ENCODE results near the gene IL17RA. TPM values are rescaled to one million over a fixed set of nuclear protein-coding genes. Genes with fewer than 3 reads are reported as not detected.

The IL17RA gene
- total RNA-seq, 1 donor from 2014 or later: 11.6 TPM

DNA sequence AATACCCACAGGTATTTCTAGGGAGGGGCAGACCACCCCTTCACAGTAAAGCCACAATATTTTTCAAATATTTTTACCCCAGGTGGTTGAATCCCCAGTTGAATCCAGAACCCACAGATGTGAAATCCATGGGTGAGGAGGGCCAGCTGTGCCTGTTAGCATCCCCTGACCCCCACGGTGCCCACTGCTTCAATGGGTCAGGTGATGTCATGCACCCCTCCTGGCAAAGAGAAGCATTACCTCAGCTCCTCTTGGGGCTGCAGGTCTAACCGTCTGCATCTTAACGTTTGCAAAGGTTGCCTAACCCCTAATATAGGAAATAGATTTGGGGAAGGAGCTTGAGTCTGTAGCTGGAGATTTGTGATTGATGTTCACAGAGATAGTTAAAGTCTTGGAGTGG, 24.7 kb upstream of the IL17RA start:
- TF ChIP-seq, protein P1, sequence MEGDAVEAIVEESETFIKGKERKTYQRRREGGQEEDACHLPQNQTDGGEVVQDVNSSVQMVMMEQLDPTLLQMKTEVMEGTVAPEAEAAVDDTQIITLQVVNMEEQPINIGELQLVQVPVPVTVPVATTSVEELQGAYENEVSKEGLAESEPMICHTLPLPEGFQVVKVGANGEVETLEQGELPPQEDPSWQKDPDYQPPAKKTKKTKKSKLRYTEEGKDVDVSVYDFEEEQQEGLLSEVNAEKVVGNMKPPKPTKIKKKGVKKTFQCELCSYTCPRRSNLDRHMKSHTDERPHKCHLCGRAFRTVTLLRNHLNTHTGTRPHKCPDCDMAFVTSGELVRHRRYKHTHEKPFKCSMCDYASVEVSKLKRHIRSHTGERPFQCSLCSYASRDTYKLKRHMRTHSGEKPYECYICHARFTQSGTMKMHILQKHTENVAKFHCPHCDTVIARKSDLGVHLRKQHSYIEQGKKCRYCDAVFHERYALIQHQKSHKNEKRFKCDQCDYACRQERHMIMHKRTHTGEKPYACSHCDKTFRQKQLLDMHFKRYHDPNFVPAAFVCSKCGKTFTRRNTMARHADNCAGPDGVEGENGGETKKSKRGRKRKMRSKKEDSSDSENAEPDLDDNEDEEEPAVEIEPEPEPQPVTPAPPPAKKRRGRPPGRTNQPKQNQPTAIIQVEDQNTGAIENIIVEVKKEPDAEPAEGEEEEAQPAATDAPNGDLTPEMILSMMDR (IDR thresholded peaks at IDR 0.05): no peak
- no peak for DNase-seq (ENCODE audit: low spot score)
- H3K4me1 Mint-ChIP-seq (ENCODE audit: low read depth): peaks cover 10% of the 10 kb centered on the region
- no peaks in the 10 kb centered on the region for H3K36me3 Mint-ChIP-seq (ENCODE audit: low read depth)
- no peak overlapping the region for H3K4me3 Mint-ChIP-seq (ENCODE audit: unreplicated experiment)
- H3K27ac Mint-ChIP-seq (ENCODE audit: unreplicated experiment): no peak overlapping the region
- peaks cover 40% of the 10 kb centered on the region for H3K27me3 Mint-ChIP-seq (ENCODE audit: low read depth)
- no peaks in the 10 kb centered on the region for H3K9me3 Mint-ChIP-seq (ENCODE audit: low read depth)

DNA sequence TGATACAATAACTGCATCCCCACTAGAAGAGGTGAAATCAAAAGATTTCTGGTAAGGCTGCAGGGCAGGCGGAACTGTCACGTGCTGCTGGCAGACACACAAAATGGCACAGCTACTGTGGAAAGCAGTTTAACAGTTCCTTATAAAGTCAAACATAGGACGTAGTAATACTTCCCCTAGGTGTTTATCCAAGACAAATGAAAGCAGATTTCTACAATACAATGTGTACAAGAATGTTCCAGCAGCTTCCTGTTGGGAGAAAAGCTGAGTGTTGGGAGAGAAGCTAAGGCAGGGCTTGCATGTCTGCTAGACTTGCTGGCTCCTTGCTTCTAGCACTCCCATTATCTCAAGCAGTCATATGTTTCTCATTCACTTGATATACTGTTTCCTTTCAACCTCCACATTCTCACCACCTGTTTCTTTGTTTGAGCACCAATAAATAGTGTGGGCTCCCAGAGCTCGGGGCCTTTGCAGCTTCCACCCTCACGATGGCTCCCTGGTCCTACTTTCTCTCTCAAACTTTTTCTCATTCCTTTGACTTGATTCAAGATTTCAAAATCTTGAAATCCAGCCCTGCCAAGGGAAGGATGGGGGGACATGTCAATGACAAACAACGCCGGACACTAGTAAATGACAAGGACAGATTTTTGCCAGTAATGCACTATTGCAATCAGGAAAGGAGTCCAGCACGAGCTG, 21.2 kb upstream of the IL17RA start:
- Mint-ChIP-seq H3K36me3 (ENCODE audit: low read depth) (no peaks in the 10 kb centered on the region), H3K27ac (ENCODE audit: unreplicated experiment) (no peak overlapping the region), H3K4me1 (ENCODE audit: low read depth) (peaks cover 8% of the 10 kb centered on the region), H3K27me3 (ENCODE audit: low read depth) (peaks cover 37% of the 10 kb centered on the region), H3K4me3 (ENCODE audit: unreplicated experiment) (no peak overlapping the region), H3K9me3 (ENCODE audit: low read depth) (no peaks in the 10 kb centered on the region)
- TF ChIP-seq, protein P1 (IDR thresholded peaks at IDR 0.05): no peak
- no peak for DNase-seq (ENCODE audit: low spot score)

DNA sequence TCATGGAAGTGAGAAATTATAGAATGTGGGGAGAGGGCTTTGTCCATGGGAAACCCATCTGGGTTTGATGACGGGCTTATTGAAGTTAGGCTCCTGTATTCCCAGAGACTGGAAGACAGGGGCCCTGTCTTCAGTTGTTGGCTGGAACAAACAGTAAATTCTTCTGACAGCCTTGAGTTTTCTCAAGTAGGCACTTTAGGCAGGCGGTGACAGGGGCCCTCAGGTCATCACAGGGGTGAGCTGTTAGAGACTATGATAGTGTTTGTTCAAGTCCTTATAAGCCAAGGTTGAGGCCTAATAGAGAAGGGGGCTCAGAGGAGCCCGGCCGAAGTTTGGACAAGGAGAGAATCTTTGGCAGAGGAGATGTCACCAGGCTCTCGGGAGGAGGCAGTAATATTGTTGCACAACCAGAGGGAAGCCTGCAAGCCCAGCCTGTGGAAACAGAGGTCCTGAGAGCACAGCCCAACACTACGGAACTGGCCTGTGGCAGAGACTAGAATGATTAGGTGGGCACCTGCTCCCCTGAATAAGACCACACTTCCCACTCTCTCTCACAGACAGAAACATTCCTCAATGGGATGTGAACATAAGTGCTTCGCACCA, 20.2 kb upstream of the IL17RA start:
- H3K27ac Mint-ChIP-seq (ENCODE audit: unreplicated experiment): no peak overlapping the region
- H3K4me1 Mint-ChIP-seq (ENCODE audit: low read depth): peaks cover 8% of the 10 kb centered on the region
- no peak overlapping the region for H3K4me3 Mint-ChIP-seq (ENCODE audit: unreplicated experiment)
- H3K36me3 Mint-ChIP-seq (ENCODE audit: low read depth): no peaks in the 10 kb centered on the region
- TF ChIP-seq, protein P1 (IDR thresholded peaks at IDR 0.05): no peak
- H3K27me3 Mint-ChIP-seq (ENCODE audit: low read depth): peaks cover 35% of the 10 kb centered on the region
- no peak for DNase-seq (ENCODE audit: low spot score)
- H3K9me3 Mint-ChIP-seq (ENCODE audit: low read depth): no peaks in the 10 kb centered on the region

DNA sequence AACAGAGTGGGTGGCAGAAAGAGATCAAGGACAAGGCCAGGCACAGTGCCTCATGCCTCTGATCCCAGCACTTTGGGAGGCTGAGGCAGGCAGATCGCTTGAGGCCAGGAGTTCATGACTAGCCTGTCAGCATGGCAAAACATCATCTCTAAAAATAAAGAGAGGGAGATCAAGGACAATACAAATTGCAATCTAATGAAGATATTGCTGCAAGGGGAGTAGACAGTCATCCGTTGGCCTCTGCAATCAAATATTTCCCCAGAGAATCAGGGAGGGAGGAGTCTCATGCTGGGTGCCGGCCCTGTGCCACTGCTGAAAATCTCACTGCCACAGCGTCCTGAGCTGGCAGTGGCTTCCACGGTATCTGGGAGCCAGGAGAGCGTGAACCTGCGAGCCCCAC, 19.4 kb upstream of the IL17RA start:
- no peak overlapping the region for H3K27ac Mint-ChIP-seq (ENCODE audit: unreplicated experiment)
- no peaks in the 10 kb centered on the region for H3K9me3 Mint-ChIP-seq (ENCODE audit: low read depth)
- no peak for DNase-seq (ENCODE audit: low spot score)
- H3K27me3 Mint-ChIP-seq (ENCODE audit: low read depth): peaks cover 33% of the 10 kb centered on the region
- H3K36me3 Mint-ChIP-seq (ENCODE audit: low read depth): no peaks in the 10 kb centered on the region
- TF ChIP-seq, protein P1 (IDR thresholded peaks at IDR 0.05): no peak
- peaks cover 8% of the 10 kb centered on the region for H3K4me1 Mint-ChIP-seq (ENCODE audit: low read depth)
- no peak overlapping the region for H3K4me3 Mint-ChIP-seq (ENCODE audit: unreplicated experiment)

DNA sequence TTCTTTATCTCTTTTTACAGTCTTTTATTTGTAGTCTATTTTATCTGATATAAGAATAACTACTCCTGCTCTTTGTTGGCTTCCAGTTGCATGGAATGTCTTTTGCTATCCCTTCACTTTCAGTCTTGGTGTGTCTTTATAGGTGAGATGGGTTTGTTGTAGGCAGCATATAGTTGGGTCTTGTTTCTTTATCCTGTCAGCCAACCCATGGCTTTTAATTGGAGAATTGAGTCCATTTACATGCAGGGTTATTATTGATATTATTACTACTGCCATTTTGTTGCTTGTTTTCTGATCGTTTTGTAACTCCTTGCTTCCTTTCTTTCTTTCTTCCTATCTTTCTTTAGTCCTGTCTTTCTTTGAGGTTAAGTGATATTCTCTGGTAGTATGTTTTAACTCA, 11.9 kb upstream of the IL17RA start:
- Mint-ChIP-seq H3K4me1 (ENCODE audit: low read depth) (peaks cover 8% of the 10 kb centered on the region), H3K4me3 (ENCODE audit: unreplicated experiment) (no peak overlapping the region), H3K27me3 (ENCODE audit: low read depth) (peaks cover 35% of the 10 kb centered on the region), H3K36me3 (ENCODE audit: low read depth) (no peaks in the 10 kb centered on the region), H3K9me3 (ENCODE audit: low read depth) (peaks cover 10% of the 10 kb centered on the region), H3K27ac (ENCODE audit: unreplicated experiment) (no peak overlapping the region)
- TF ChIP-seq, protein P1 (IDR thresholded peaks at IDR 0.05): no peak
- no peak for DNase-seq (ENCODE audit: low spot score)
